ENCODE measurements around the gene HTR1D.

HTR1D gene

GRCh38 chr1:23168445-23169194 is 48.7 kb downstream of the HTR1D start, which contains the start of gene LUZP1:
TSS of gene LUZP1 (minus strand) at chr1:23168856.
- Mint-ChIP-seq H3K4me3 (peak within 1 kb of the TSS; percentile 99), H3K27me3 (peaks cover 25% of the 10 kb centered on the region), H3K9me3 (no peaks in the 10 kb centered on the region), H3K36me3 (no peaks in the 10 kb centered on the region), H3K27ac (peak within 1 kb of the TSS; percentile 85), H3K4me1 (peaks cover 33% of the 10 kb centered on the region)
- peak; percentile 90 for DNase-seq
- CTCF ChIA-PET: interaction anchor here (2.4 kb wide), 1 partner anchor 69 kb away, joined by 13 read pairs; no protein-coding TSS in a partner anchor

- Mint-ChIP-seq H3K9me3 (no peaks in the 10 kb centered on the region), H3K27me3 (peaks cover 25% of the 10 kb centered on the region), H3K27ac (peak overlapping the region; percentile 85), H3K36me3 (no peaks in the 10 kb centered on the region), H3K4me3 (peak overlapping the region; percentile 99), H3K4me1 (peaks cover 33% of the 10 kb centered on the region)
- peak; percentile 63 for DNase-seq
- CTCF ChIA-PET: interaction anchor here (1.5 to 2.3 kb wide), 2 partner anchors 48 to 70 kb away, joined by 5 to 6 read pairs; no protein-coding TSS in a partner anchor
Observed at GRCh38 chr1:23168079-23168444, 49.2 kb downstream of the HTR1D start.

GRCh38 chr1:23167353-23168078 is 49.8 kb downstream of the HTR1D start:
- DNase-seq: peak; percentile 57
- CTCF ChIA-PET: interaction anchor here (1.1 to 2.3 kb wide), 3 partner anchors 48 to 69 kb away, joined by 4 to 6 read pairs (median 5); no protein-coding TSS in a partner anchor
- Mint-ChIP-seq H3K36me3 (no peaks in the 10 kb centered on the region), H3K9me3 (no peaks in the 10 kb centered on the region), H3K4me3 (peak overlapping the region; percentile 99), H3K4me1 (peaks cover 33% of the 10 kb centered on the region), H3K27ac (peak overlapping the region; percentile 75), H3K27me3 (peaks cover 25% of the 10 kb centered on the region)

GRCh38 chr1:23166854-23167253 is 50.4 kb downstream of the HTR1D start:
- Mint-ChIP-seq H3K4me1 (peaks cover 33% of the 10 kb centered on the region), H3K9me3 (no peaks in the 10 kb centered on the region), H3K27ac (no peak overlapping the region), H3K4me3 (peak overlapping the region; percentile 78), H3K36me3 (no peaks in the 10 kb centered on the region), H3K27me3 (peaks cover 25% of the 10 kb centered on the region)
- DNase-seq: no peak
- CTCF ChIA-PET: interaction anchor here (1.1 to 2.3 kb wide), 3 partner anchors 47 to 68 kb away, joined by 4 to 6 read pairs (median 5); no protein-coding TSS in a partner anchor

- H3K4me1 Mint-ChIP-seq: peaks cover 18% of the 10 kb centered on the region
Observed at GRCh38 chr1:23163395-23163794, 53.9 kb downstream of the HTR1D start.

GRCh38 chr1:23159963-23160877 is 57.1 kb downstream of the HTR1D start:
- Mint-ChIP-seq H3K27me3 (no peaks in the 10 kb centered on the region), H3K36me3 (peaks cover 1% of the 10 kb centered on the region), H3K9me3 (no peaks in the 10 kb centered on the region), H3K27ac (no peak overlapping the region), H3K4me3 (no peak overlapping the region), H3K4me1 (no peaks in the 10 kb centered on the region)
- CTCF ChIA-PET: interaction anchor here (1.4 kb wide), 1 partner anchor 24 kb away, joined by 6 read pairs; no protein-coding TSS in a partner anchor
- DNase-seq: no peak

More at GRCh38 chr1:23163395-23163794, 53.9 kb downstream of the HTR1D start:
- Mint-ChIP-seq H3K27me3 (peaks cover 16% of the 10 kb centered on the region), H3K27ac (no peak overlapping the region), H3K36me3 (peaks cover 1% of the 10 kb centered on the region), H3K4me3 (no peak overlapping the region), H3K9me3 (no peaks in the 10 kb centered on the region)
- no peak for DNase-seq
- CTCF ChIA-PET: no interaction called here

- Mint-ChIP-seq H3K9me3 (no peaks in the 10 kb centered on the region), H3K27me3 (no peaks in the 10 kb centered on the region), H3K36me3 (peaks cover 1% of the 10 kb centered on the region), H3K4me1 (no peaks in the 10 kb centered on the region), H3K27ac (no peak overlapping the region), H3K4me3 (no peak overlapping the region)
- CTCF ChIA-PET: no interaction called here
- DNase-seq: no peak
Observed at GRCh38 chr1:23156940-23157339, 60.4 kb downstream of the HTR1D start.

GRCh38 chr1:23152966-23153684 is 64.2 kb downstream of the HTR1D start:
- DNase-seq: no peak
- H3K27ac Mint-ChIP-seq: no peak overlapping the region
- H3K4me1 Mint-ChIP-seq: peaks cover 10% of the 10 kb centered on the region
- CTCF ChIA-PET: no interaction called here
- no peaks in the 10 kb centered on the region for H3K27me3 Mint-ChIP-seq
- no peak overlapping the region for H3K4me3 Mint-ChIP-seq
- no peaks in the 10 kb centered on the region for H3K9me3 Mint-ChIP-seq
- H3K36me3 Mint-ChIP-seq: no peaks in the 10 kb centered on the region

GRCh38 chr1:23150742-23151141 is 66.6 kb downstream of the HTR1D start:
- H3K9me3 Mint-ChIP-seq: no peaks in the 10 kb centered on the region
- CTCF ChIA-PET: interaction anchor here (1.2 kb wide), 1 partner anchor 34 kb away, joined by 3 read pairs; no protein-coding TSS in a partner anchor
- H3K4me1 Mint-ChIP-seq: peaks cover 15% of the 10 kb centered on the region
- no peaks in the 10 kb centered on the region for H3K36me3 Mint-ChIP-seq
- no peaks in the 10 kb centered on the region for H3K27me3 Mint-ChIP-seq
- no peak overlapping the region for H3K4me3 Mint-ChIP-seq
- no peak for DNase-seq
- no peak overlapping the region for H3K27ac Mint-ChIP-seq

- Mint-ChIP-seq H3K27ac (no peak overlapping the region), H3K27me3 (no peaks in the 10 kb centered on the region), H3K4me3 (no peak overlapping the region), H3K9me3 (no peaks in the 10 kb centered on the region), H3K4me1 (peaks cover 15% of the 10 kb centered on the region), H3K36me3 (no peaks in the 10 kb centered on the region)
- DNase-seq: no peak
- CTCF ChIA-PET: interaction anchor here (1.2 kb wide), 1 partner anchor 34 kb away, joined by 3 read pairs; no protein-coding TSS in a partner anchor
Observed at GRCh38 chr1:23150125-23150524, 67.2 kb downstream of the HTR1D start.

GRCh38 chr1:23149114-23149513 is 68.2 kb downstream of the HTR1D start:
- Mint-ChIP-seq H3K27ac (no peak overlapping the region), H3K4me1 (peaks cover 15% of the 10 kb centered on the region), H3K4me3 (no peak overlapping the region), H3K9me3 (no peaks in the 10 kb centered on the region), H3K27me3 (no peaks in the 10 kb centered on the region), H3K36me3 (no peaks in the 10 kb centered on the region)
- CTCF ChIA-PET: no interaction called here
- DNase-seq: no peak

GRCh38 chr1:23148084-23148483 is 69.2 kb downstream of the HTR1D start:
- Mint-ChIP-seq H3K4me1 (peaks cover 15% of the 10 kb centered on the region), H3K4me3 (no peak overlapping the region), H3K36me3 (no peaks in the 10 kb centered on the region), H3K27ac (peak overlapping the region; percentile 16), H3K27me3 (no peaks in the 10 kb centered on the region), H3K9me3 (no peaks in the 10 kb centered on the region)
- no peak for DNase-seq
- CTCF ChIA-PET: interaction anchor here (1.0 to 1.8 kb wide), 3 partner anchors 36 to 49 kb away, joined by 3 to 9 read pairs (median 5); no protein-coding TSS in a partner anchor

Measured in activated naive CD4-positive, alpha-beta T cell treated with anti-CD3 and anti-CD28 coated beads, Interleukin-2, amount 10 ng/mL, durations not matched to agents 7 days and 5 days (primary cell).